Fibroblast of lung (primary cell): ENCODE data around the gene PKP3.

Source experiments
- CTCF ChIP-seq, 2 donors: IDR thresholded peaks in 1 of 2; conservative IDR thresholded peaks in 1 of 2; 1 replicate in 1 of 2; 2 replicates in 1 of 2; pipeline ENCODE4 v1.5.1; 2011 to 2012; ENCODE audit warnings: low read length in 2 of 2, control low read depth in 1 of 2, inconsistent platforms in 1 of 2, low read depth in 1 of 2, mild to moderate bottlenecking in 1 of 2
- EZH2 ChIP-seq: IDR thresholded peaks from 2 replicates; pipeline ENCODE4 v1.5.1; 2012; ENCODE audit warnings: low read length, control low read depth, mild to moderate bottlenecking; ENCODE audit errors: missing control alignments

GRCh38 chr11:452916-453527 lies 59.0 kb downstream of the PKP3 start:
- TF ChIP-seq CTCF (conservative IDR thresholded peaks at IDR 0.05 in 1 of 2, IDR thresholded peaks at IDR 0.05 in 1 of 2; ENCODE audit: low read depth in 1 of 2, low read length in 2 of 2): no peak
- TF ChIP-seq EZH2: no peak
